Body of pancreas (tissue), 4 donors: Measurements from ENCODE around the gene PDCD4.

ENCODE experiments used
- POLR2A ChIP-seq, 3 donors: fragments of 450-650 bp; IDR thresholded peaks; one replicate each; pipeline ENCODE4 v1.6.1; 2016; ENCODE audit warnings: antibody characterized with exemption in 3 of 3, mild to moderate bottlenecking in 2 of 3
- TF ChIP-seq, protein P1 (sequence below), 7 experiments: fragments of 450-650 bp in 4 of 7; fragments of 200-600 bp in 3 of 7; sonication (generic) in 3 of 7; IDR thresholded peaks; one replicate each; pipeline ENCODE4 v1.5.1; 2016 to 2019; ENCODE audit warnings: antibody characterized with exemption in 7 of 7

DNA sequence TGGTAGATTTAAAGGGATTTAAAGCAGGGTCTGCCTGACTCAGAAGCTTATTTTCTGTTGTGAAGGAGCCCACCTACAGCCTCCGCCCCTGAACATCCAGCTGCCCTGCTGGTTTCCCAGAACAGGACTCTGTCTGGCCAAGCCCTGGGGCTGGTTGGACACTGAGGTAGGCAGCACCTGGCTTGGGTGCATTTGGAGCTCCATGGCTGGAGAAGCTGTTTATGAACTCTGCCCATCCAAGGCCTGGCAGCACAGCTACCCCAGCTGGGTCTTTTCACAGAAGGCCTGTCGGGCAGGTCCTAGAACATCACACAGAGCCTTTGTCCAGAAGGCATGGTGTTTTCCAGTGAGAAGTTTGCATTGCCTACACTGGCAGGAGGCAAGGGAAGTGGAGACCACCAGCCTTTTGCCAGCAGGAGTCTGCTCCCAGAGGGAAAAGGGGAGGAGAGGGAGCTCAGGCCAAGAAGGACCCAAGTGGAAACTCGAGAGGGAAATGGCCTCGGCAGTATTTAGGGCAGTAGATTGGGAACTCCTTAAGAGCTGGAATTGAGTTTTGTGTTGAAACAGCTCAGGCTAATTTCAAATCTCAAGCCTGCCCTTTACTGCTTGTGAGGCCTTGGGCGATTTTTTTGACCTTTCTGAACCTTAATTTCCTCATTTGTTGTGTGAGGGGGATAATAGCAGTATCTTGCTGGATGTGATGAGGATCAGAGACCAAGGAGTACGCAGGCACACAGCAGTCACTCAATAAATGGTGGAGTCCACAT lies 12.3 kb upstream of the PDCD4 start:
- TF ChIP-seq POLR2A (IDR thresholded peaks at IDR 0.05), result peak; percentile 61 to 88 (median 88)
- TF ChIP-seq, protein P1, sequence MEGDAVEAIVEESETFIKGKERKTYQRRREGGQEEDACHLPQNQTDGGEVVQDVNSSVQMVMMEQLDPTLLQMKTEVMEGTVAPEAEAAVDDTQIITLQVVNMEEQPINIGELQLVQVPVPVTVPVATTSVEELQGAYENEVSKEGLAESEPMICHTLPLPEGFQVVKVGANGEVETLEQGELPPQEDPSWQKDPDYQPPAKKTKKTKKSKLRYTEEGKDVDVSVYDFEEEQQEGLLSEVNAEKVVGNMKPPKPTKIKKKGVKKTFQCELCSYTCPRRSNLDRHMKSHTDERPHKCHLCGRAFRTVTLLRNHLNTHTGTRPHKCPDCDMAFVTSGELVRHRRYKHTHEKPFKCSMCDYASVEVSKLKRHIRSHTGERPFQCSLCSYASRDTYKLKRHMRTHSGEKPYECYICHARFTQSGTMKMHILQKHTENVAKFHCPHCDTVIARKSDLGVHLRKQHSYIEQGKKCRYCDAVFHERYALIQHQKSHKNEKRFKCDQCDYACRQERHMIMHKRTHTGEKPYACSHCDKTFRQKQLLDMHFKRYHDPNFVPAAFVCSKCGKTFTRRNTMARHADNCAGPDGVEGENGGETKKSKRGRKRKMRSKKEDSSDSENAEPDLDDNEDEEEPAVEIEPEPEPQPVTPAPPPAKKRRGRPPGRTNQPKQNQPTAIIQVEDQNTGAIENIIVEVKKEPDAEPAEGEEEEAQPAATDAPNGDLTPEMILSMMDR (IDR thresholded peaks at IDR 0.05), result peak in 1 of 7 experiments; percentile 8
